HPDE6-E6E7 (cell line): ENCODE data around the gene EIF2S3.
"Not testable (repeated sequence)": the region's sequence is repeated elsewhere in the genome, so short reads cannot be mapped to it uniquely, and the experiment has no call there.

Source experiments
- DNase-seq: peaks from one replicate; pipeline ENCODE4 v3.0.0; 2011; ENCODE audit warnings: missing footprints; ENCODE audit errors: extremely low spot score

EIF2S3 gene

GRCh38 chrX:24050522-24051318, 4.0 kb upstream of the EIF2S3 start:
- not testable (repeated sequence) for DNase-seq

DNA sequence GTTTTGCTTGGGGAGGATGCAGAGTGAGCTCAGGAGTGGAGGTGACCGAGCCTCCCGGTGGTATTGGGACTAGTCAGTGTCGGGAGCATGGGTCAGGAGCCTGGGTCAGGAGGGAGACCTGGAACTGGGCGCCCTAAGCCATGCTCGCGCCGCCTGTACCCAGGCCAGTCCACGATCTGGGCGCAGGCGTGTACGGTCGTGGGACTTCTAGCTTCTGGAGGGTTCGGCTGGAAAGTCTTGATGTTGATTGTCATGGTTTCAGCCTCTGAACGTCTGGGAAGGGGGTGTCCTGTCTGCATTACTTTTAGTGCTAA, 244 bp downstream of the EIF2S3 start:
- DNase-seq = no peak

DNA sequence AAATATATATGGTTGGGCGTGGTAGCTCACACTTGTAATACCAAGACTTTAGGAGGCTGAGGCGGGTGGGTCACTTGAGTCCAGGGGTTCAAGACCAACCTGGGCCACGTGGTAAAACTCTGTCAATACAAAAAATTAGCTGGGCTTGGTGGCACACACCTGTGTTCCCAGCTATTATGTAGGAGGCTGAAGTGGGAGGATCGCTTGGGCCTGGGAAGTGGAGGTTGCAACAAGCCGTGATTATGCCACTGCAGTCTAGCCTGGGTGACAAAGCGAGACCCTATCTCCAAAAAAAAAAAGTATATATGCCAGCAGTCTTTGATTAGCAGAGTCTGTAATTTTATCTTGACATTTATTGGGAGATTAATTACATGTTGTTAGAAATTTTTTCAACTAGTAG, 8.7 kb downstream of the EIF2S3 start:
- no peak for DNase-seq

- DNase-seq = no peak
Observed at GRCh38 chrX:24069877-24070276, 15.1 kb downstream of the EIF2S3 start.

GRCh38 chrX:24079411-24079810, 24.7 kb downstream of the EIF2S3 start:
- no peak for DNase-seq

GRCh38 chrX:24080245-24080644, 25.5 kb downstream of the EIF2S3 start:
- DNase-seq = not testable (repeated sequence)

DNA sequence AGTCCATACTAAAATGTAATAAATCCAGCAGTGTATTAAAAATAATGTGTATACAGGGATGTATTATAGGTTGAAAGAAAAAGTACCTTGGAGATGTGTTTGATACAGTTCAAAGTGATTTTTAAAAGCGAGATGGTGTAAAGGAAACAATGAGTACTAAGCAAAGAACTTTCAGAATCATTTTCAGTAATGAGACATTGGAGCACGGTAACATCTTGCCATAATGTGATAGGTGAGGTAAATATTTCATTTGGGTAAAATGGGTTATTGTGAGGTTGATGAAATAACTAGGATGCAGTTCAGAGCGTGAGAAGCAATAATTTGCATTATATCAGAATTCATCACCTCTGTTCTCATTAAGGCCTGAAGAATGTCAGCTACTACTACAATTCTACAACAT, 25.9 kb downstream of the EIF2S3 start:
- DNase-seq = no peak

DNA sequence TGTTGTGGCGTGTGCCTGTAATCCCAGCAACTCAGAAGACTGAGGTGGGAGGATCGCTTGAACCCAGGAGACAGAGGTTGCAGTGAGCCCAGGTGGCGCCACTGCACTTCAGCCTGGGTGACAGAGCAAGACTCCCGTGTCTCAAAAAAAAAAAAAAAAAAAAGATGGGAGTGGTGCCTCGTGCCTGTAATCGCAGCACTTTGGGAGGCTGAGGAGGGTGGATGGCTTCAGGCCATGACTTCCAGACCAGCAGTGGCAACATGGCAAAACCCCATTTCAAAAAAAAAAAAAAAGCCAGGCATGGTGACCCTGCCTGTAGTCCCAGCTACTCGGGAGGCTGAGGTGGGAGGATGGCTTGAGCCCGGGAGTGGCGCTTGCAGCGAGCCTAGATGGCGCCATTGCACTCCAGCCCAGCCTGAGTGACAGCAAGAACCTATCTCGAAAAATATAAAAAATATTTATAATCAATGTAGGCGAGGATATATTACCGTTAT, 27.0 kb downstream of the EIF2S3 start:
- DNase-seq = no peak

GRCh38 chrX:24082447-24082846, 27.7 kb downstream of the EIF2S3 start:
- DNase-seq = no peak

- DNase-seq = no peak
Observed at GRCh38 chrX:24085101-24085500, 30.3 kb downstream of the EIF2S3 start.

GRCh38 chrX:24090300-24091200, 35.8 kb downstream of the EIF2S3 start:
- no peak for DNase-seq

DNA sequence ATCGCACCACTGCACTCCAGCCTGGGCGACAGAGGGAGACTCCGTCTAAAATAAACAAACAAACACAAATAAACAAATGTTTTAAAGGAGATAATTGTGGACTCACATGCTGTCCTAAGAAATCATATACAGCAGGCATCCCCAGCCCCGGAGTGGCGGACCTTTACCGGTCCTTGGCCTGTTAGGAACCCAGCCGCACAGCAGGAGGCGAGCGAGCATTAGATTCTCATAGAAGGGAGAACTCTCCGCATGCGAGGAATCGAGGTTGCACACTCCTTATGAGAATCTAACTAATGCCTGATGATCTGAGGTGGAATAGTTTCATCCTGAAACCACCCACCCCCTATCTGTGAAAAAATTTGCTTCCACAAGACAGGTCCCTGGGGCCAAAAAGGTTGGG, 39.0 kb downstream of the EIF2S3 start:
- DNase-seq = no peak

- DNase-seq = no peak
Observed at GRCh38 chrX:24097741-24098260, 43.0 kb downstream of the EIF2S3 start.

GRCh38 chrX:24098932-24099331, 44.2 kb downstream of the EIF2S3 start:
- DNase-seq = no peak

DNA sequence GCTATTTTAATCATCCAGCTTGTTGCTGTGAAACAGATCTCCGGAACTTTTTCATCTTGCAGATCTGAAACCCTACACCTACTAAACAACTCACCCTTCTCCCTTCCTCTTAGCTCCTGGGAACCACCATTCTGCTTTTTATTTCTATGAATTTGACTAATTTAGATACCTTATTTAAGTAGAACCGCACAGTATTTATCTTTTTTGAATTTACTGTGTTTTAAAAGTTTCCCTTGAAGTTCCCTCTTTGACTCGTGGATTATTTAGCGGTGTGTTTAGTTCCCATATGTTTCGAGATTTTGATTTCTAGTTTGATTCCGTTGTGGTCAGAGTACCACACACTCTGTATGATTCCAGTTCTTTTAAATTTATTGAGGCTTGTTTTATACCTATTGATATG, 44.6 kb downstream of the EIF2S3 start:
- DNase-seq = no peak

GRCh38 chrX:24100713-24101112, 46.0 kb downstream of the EIF2S3 start:
- DNase-seq = no peak

DNA sequence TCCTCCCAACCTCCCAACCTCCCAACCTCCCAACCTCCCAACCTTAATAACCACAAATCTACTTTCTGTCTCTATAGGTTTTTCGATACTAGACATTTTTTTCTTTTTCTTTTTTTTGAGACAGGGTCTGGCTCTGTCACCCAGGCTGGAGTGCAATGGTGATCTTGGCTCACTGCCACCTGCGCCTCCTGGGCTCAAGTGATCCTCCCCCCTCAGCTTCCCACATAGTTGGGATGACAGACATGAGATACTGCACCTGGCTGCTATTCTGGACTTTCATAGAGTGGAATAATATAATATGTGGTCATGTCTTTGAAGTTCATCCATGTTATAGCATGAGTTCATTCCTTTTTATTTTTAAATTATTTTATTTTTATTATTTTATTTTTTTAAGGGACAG, 55.3 kb downstream of the EIF2S3 start:
- no peak for DNase-seq

DNA sequence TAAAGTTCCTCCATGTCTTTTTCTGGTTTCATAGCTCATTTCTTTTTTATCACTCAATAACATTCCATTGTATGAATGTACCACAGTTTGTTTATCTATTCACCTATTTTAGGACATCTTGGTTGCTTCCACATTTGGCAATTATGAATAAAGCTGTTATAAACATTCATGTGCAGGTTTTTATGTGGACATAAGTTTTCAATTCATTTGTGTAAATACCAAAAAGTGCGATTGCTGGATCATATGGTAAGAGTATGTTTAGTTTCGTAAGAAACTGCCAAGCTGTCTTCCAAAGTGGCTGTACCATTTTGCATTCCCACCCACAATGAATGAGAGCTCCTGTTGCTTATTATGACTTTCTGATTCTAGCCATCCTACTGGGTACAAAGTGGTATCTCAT, 58.4 kb downstream of the EIF2S3 start:
- no peak for DNase-seq

- DNase-seq = peak; percentile 9
Observed at GRCh38 chrX:24117258-24117657, 62.5 kb downstream of the EIF2S3 start.

DNA sequence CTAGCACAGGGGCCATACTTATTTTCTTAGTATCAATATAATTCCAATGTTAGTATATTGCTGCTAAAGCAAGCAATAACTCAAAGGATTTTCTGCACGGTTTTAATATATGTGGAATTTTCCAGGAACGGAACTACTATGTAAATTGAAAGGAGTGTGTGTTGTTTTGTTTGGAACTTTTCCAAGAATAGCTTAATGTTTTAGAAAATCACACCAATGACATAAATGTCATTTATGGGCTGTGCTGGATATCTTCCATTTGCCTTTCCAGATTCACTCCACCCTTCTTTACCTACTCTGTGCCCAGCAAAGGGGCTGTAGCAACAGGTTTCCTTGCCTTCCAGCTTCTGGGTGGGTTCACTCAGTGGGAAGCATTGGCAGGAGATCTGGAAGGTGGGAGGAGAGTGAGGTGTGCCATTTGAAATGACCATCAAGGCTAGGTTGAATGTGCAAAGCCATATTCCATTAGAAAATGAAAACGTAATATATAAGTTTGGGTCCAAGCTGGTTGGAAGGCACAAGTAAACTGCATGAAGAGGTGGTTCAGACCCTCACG, 69.6 kb downstream of the EIF2S3 start:
- DNase-seq = no peak

DNA sequence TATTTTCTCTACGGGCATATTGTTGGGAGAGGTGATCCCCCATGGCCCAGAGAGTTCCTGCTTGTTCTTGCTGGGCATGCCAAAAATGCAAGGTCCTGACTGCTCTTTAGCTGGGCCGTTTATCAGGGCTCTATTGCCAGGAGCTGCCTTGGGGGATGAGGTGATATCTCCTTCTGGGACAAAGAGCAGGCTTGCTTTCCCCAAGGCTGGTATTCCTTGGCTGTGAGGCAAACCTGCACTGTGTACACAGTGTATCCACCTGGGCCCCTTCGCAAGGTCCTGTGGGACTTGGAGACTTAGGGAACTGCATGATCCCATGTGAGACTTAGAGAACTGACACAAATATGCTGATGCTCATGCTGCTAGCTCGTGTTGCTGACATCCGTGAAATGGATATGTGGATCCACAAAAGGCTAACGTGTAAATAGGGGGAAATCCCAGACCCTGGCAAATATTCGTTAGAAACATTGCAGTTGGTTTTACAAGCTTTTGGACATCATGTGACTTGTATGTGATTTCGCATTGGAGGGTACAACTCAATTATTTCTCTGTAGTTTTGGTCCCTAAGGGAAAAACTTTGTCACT, 70.4 kb downstream of the EIF2S3 start:
- no peak for DNase-seq
